HL-60 (cell line): ENCODE measurements around the gene WDFY1.

Source experiments
- DNase-seq, 2 experiments: peaks; one replicate each; pipeline ENCODE4 v3.0.0-alpha.2; 2010 to 2020; ENCODE audit warnings: low read depth in 1 of 2, low spot score in 1 of 2
- H3K27ac ChIP-seq: fragments of 250-450 bp; sonication (Bioruptor Pico); replicated peaks from 2 replicates; pipeline ENCODE4 v1.5.1; 2020; ENCODE audit warnings: mild to moderate bottlenecking, moderate library complexity
- H3K27me3 ChIP-seq: fragments of 250-450 bp; sonication (Bioruptor Pico); 2 replicates; pipeline ENCODE4 v1.5.1; 2021; ENCODE audit warnings: mild to moderate bottlenecking, moderate library complexity; ENCODE audit not compliant: insufficient read depth, poor library complexity, severe bottlenecking
- H3K4me3 ChIP-seq: replicated peaks from 2 replicates; pipeline ENCODE4 v1.5.1; 2011; ENCODE audit warnings: mild to moderate bottlenecking, control low read depth, low read length; ENCODE audit not compliant: insufficient read depth
- CTCF ChIP-seq: IDR thresholded peaks from one replicate; pipeline ENCODE4 v1.5.1; 2011; ENCODE audit warnings: low read length, control low read depth, inconsistent platforms; ENCODE audit not compliant: insufficient read depth
- GABPA ChIP-seq: IDR thresholded peaks from 2 replicates; pipeline ENCODE4 v1.6.1; 2012; ENCODE audit warnings: low read depth
- POLR2AphosphoS5 ChIP-seq: IDR thresholded peaks from 2 replicates; pipeline ENCODE4 v1.6.1; 2012; ENCODE audit warnings: low read depth
- REST ChIP-seq: IDR thresholded peaks from 2 replicates; pipeline ENCODE4 v1.6.1; 2012; ENCODE audit warnings: low read depth; ENCODE audit not compliant: insufficient replicate concordance
- SPI1 ChIP-seq: IDR thresholded peaks from 2 replicates; pipeline ENCODE4 v1.6.1; 2012; ENCODE audit warnings: low read depth, mild to moderate bottlenecking, borderline replicate concordance

WDFY1 gene

GRCh38 chr2:223826995-223827394 lies 118.1 kb downstream of the WDFY1 start:
- Histone ChIP-seq H3K4me3 (no peak overlapping the region), H3K27ac (no peak overlapping the region), H3K27me3 (no peaks in the 10 kb centered on the region)
- TF ChIP-seq GABPA (no peak), REST (no peak), POLR2AphosphoS5 (no peak), SPI1 (no peak), CTCF (no peak)
- no peak for DNase-seq
